Ishikawa (cell line): Measurements from ENCODE around the gene OTUD3.

Source experiments
- CEBPB ChIP-seq: IDR thresholded peaks from 2 replicates; pipeline ENCODE4 v1.6.1; 2012
- CREB1 ChIP-seq: IDR thresholded peaks from 2 replicates; pipeline ENCODE4 v1.6.1; 2012; ENCODE audit warnings: low read depth
- EGR1 ChIP-seq: IDR thresholded peaks from 2 replicates; pipeline ENCODE4 v1.6.1; 2012
- EP300 ChIP-seq: IDR thresholded peaks from 2 replicates; pipeline ENCODE4 v1.6.1; 2012; ENCODE audit warnings: borderline replicate concordance
- FOXM1 ChIP-seq: IDR thresholded peaks from 2 replicates; pipeline ENCODE4 v1.6.1; 2012; ENCODE audit warnings: low read depth, borderline replicate concordance
- NFIC ChIP-seq: IDR thresholded peaks from 2 replicates; pipeline ENCODE4 v1.6.1; 2012
- RAD21 ChIP-seq: IDR thresholded peaks from 2 replicates; pipeline ENCODE4 v1.6.1; 2012; ENCODE audit warnings: low read depth
- REST ChIP-seq: IDR thresholded peaks from 2 replicates; pipeline ENCODE4 v1.6.1; 2012; ENCODE audit warnings: low read depth, mild to moderate bottlenecking
- TAF1 ChIP-seq: IDR thresholded peaks from 2 replicates; pipeline ENCODE4 v1.6.1; 2012; ENCODE audit warnings: low read depth, mild to moderate bottlenecking
- TCF12 ChIP-seq: IDR thresholded peaks from 2 replicates; pipeline ENCODE4 v1.6.1; 2012; ENCODE audit warnings: low read depth
- TEAD4 ChIP-seq: IDR thresholded peaks from 2 replicates; pipeline ENCODE4 v1.6.1; 2012
- USF1 ChIP-seq: IDR thresholded peaks from 2 replicates; pipeline ENCODE4 v1.6.1; 2012
- YY1 ChIP-seq: IDR thresholded peaks from 2 replicates; pipeline ENCODE4 v1.6.1; 2012; ENCODE audit warnings: low read depth
- ZBTB7A ChIP-seq: IDR thresholded peaks from 2 replicates; pipeline ENCODE4 v1.6.1; 2012; ENCODE audit warnings: low read depth
- TF ChIP-seq, protein P1 (sequence below): IDR thresholded peaks from 2 replicates; pipeline ENCODE4 v1.6.1; 2012

The OTUD3 gene, protein sequence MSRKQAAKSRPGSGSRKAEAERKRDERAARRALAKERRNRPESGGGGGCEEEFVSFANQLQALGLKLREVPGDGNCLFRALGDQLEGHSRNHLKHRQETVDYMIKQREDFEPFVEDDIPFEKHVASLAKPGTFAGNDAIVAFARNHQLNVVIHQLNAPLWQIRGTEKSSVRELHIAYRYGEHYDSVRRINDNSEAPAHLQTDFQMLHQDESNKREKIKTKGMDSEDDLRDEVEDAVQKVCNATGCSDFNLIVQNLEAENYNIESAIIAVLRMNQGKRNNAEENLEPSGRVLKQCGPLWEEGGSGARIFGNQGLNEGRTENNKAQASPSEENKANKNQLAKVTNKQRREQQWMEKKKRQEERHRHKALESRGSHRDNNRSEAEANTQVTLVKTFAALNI

DNA sequence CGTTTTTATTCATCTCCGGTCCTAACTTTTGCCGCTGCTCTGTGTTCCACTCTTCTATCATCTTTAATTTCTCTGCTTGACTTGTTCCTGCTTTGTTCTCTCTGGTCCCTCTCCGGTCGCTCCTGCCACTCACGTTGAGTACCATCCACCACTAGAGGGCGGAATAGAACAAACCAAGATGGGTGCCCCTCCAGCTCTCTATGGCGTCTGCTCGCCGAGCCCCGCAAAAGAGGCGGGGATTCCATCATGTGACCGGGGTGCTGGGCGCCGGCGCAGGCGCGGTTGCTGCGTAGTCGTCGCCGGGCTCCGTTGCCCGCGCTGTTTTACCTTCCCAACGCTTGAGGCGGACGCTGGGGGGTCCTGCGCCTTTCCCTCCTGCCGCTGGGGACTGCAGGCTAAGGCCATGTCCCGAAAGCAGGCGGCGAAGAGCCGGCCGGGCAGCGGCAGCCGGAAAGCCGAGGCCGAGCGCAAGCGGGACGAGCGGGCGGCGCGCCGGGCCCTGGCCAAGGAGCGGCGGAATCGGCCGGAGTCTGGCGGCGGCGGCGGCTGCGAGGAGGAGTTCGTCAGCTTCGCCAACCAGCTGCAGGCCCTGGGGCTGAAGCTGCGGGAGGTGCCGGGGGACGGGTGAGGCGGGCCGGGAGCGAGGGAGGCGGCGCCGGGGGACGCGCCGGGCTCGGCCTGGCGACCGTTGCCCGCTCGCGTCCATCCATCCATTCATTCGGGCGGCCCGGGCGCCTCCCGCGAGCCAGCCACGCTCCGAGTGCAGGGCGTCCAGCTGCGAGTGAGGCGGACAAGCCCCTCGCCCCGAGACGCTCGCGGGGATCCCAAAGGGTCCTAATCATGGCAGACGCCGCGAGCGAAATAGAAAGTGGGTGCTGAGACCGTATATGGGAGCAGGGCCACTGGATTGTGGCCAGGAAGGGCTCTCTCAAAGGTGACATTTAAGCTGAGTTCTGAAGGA, at the start of gene OTUD3:
Gene OTUD3 (plus strand): TSS at position 285 of the 961 bp plus-strand sequence. CDS start 119 bp downstream, at position 404.
- TF ChIP-seq FOXM1 (no peak), YY1 (peak; percentile 90), NFIC (0 out of 2 replicates have a peak, but pooled peaks have one; percentile 15), EP300 (0 out of 2 replicates have a peak, but pooled peaks have one; percentile 12), CEBPB (no peak), USF1 (peak; percentile 98), RAD21 (peak; percentile 57), CREB1 (0 out of 2 replicates have a peak, but pooled peaks have one; percentile 21), REST (no peak), ZBTB7A (0 out of 2 replicates have a peak, but pooled peaks have one; percentile 54), TAF1 (peak; percentile 72), TEAD4 (no peak)
- TF ChIP-seq, protein P1, sequence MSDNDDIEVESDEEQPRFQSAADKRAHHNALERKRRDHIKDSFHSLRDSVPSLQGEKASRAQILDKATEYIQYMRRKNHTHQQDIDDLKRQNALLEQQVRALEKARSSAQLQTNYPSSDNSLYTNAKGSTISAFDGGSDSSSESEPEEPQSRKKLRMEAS: peak; percentile 85

DNA sequence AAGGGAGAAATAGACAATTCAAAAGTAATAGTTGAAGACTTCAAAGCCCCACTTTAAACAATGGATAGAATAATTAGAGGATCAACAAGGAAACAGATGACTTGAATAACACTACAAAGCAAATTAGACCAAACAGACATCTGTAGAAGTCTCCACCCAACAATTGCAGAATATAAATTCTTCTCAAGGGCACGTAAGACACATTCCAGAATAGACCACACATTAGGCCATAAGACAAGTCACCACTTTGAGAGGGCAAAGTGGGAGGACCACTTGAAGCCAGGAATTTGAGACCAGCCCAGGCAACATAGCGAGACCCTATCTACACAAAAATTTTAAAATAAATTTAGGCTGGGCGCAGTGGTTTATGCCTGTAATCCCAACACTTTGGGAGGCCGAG, 46.6 kb upstream of the OTUD3 start:
- TF ChIP-seq CEBPB: no peak
- no peak for TF ChIP-seq TCF12
- TF ChIP-seq, protein P1: no peak
- TF ChIP-seq EGR1: no peak
- no peak for TF ChIP-seq CREB1
- no peak for TF ChIP-seq EP300
- TF ChIP-seq USF1: no peak
- no peak for TF ChIP-seq REST
- no peak for TF ChIP-seq YY1
- no peak for TF ChIP-seq RAD21
- TF ChIP-seq FOXM1: no peak
- no peak for TF ChIP-seq TEAD4
- TF ChIP-seq TAF1: no peak

DNA sequence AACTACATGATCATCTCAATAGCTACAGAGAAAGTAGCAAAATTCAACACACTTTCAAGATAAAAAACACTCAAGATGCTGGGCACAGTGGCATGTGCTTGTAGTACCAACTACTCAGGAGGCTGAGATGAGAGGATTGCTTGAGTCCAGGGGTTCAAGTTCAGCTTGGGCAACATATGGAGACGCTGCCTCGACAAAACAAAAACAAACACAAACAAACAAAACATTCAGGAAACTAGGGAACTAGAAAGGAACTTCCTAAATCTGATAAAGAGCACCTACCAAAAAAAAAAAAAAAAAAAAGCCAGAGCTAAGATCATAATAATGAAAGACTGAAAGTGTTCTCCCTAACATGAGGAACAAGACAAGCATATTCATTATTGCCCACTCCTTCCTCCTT, 44.3 kb upstream of the OTUD3 start:
- TF ChIP-seq RAD21 (no peak), USF1 (no peak), NFIC (no peak), CEBPB (no peak), CREB1 (no peak), YY1 (no peak), TEAD4 (no peak), FOXM1 (no peak), TAF1 (no peak), TCF12 (no peak), EGR1 (no peak), EP300 (no peak), REST (no peak), ZBTB7A (no peak)
- TF ChIP-seq, protein P1: no peak
